Amygdala (tissue), 56 donors: ENCODE measurements around the gene PHF2.

Experiments used
- DNase-seq, 56 donors: peaks; one replicate each; lab custom pipeline; 2025; lab: John Stamatoyannopoulos, UW

PHF2 gene

DNA sequence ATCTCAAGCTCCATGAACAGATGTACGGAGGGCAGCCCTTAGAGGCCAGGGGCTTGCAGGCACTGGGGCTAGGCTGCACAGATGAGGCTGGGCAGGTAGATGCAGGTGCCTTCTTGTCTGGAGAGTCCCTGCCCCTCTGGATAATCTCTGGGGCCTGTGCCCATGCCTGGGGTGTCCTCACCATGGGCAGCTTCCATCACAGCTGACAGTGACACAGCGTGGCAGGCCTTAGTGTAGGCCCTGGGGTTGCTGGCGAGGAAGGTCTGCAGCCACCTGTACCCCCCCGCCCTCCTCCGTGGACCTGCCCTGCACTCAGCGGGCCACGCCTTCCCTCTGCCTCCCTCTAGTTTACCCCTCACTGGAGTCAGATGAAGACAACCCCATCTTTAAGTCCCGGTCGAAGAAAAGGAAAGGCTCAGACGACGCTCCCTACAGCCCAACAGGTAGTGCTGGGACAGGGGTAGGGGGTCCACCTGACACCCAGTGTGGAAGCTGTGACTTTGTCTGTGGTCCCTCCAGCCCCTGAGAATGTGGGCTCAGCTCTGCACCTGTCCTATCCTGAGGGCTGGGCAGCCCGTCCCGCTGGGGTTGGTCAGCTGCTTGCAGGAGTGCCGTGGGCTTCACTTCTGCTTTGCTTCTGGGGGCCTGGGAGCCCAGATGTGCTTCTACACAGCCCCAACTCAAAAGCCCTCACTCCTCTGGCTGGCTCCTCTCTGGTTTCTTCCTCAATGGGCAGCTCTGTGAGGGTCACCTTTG is 98.4 kb downstream of the PHF2 start:
- no peak for DNase-seq

DNA sequence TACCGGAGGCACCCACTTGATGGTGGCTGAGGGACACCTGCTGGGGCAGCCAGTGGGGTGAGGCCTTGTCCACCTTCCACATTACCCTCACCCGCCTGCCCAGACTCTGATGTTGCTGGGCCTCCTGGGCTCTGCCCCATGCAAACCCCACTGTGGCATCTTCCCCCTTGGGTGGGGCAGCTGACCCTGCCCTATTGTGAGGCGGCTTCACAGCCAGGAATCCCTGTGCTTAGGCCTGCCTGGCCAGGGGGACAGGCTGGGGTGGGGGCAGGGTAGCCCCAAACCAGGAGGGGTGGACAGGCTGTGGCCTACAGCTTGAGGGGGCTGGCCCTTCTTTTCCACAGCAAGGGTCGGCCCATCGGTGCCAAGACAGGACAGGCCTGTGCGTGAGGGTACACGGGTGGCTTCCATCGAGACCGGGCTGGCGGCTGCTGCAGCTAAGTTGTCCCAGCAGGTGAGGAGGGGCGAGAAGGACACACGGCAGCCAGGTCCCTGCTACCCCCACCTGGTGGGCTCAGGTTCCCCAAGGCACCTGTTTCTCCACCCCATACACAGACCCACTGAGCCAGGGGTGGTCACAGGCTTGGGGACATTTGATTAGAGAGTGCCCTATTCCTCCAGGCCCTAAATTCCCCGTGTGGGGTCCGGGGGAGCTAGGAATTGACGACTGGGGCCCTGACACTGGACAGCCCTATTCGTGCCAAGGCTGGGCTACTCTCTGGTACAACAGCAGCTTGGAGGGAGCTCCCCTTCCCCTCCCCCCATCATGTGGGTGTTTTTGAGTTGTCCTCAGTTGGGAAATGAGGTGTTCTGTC is 99.2 kb downstream of the PHF2 start:
- no peak for DNase-seq

DNA sequence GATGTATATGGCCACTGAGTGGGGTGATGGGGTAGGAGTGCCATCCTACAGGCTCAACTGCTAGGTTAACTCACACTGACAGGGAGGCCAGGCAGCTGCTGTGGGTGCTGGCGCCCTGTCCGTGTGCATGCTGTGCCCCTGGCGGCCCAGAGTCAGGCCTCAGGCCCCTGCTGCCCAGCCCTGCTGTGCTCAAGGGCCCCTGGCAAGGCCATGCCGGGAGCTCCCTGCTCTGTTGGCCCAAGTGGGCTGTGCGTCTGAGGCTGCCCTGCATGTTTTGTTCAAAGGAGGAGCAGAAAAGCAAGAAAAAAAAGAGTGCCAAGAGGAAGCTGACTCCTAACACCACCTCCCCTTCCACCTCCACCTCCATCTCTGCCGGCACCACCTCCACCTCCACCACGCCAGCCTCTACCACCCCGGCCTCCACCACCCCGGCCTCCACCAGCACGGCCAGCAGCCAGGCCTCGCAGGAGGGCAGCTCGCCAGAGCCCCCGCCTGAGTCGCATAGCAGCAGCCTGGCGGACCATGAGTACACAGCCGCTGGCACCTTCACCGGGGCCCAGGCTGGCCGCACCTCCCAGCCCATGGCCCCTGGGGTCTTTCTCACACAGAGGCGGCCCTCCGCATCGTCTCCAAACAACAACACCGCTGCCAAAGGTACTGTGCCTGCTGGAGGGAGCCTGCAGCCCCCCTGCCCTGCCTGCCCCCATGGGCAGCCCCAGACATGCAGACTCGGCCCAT is 100.1 kb downstream of the PHF2 start:
- DNase-seq, result no peak

DNA sequence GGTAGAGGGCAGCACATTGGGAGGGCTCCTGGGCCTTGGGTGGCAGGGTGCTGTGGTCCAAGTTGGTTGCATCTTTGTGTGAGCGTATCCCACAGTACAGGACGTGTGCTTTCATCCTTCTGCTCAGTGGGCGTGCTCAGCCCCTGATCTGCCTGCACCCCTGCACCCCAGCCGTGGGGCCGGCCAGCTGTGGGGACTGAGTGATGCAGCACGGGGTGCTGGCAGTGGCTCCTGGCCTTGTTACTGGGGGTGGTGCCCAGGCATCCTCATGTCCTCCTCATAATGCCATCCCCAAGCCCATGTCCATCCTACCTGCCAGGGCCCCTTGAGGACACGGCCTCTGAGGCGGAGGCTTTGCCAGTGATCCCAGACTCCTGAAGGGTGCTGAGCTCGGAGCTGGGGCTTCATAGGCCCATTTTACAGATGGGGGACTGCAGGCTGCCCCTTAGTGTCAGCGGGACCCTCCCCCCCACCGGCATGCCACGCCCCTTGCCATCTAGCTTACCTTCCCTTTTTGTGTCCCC is 100.7 kb downstream of the PHF2 start:
- no peak for DNase-seq

DNA sequence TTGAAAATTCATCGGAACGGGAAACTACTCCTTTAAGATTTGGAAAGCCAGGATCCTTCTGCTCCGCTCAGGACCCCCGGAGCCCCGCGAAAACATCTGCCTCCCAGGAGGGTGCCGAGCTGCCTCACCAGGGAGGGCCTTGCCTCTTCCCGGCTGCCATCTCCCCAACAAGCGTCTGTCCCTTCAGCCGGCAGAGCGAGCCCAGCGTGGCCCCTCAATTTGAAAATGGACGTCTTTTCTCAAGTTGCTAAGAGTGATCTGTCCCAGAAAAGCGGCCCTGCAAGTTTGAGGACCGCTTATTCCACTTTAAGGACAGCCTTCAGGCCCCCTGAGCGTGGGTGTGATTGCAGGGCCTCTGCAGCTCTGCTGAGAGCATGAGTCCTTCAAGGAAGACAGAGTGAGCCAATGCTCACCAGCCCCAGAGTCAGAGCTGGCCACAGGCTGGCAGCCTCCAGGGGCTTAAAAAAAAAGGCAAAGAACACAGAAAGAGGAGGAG is 101.3 kb downstream of the PHF2 start:
- DNase-seq, result no peak

DNA sequence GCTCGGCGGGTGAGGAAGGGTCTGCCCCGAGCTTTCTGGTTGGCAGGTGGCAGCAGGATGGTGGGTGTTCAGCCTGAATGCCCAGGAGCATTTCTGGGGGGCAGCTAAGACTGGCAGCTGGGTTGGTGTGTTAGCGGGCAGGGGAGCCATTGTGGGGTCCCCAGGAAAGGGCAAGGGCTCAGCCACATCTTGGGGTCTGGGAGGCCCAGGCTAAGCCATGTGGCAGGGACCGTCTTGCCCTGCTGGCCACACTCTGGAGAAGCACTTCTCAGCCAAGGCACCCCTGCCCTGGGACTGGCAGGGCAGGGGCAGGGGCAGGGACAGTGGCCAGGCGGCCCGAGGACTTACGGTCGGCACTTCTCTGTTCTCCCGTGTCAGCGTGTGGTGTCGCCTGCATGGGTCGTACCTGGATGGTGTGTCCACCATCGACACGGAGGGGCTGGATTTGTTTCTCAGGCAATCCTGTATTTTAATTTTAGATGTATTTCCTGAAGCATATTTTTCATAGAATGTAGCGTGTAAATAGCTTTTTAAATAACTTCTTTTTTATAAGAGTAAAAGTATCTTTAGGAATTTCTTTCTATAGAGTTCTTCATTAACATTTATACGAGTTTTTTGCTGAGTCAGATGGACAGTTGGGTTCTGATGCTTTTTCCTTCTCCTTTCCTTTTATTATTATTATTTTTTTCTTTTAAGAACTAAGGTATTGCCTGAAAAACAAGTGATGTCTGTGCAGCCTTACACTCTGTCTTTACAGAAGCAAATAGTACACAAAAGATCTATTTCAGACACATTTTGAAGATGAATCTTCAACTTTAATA is 102.0 kb downstream of the PHF2 start:
- no peak for DNase-seq

DNA sequence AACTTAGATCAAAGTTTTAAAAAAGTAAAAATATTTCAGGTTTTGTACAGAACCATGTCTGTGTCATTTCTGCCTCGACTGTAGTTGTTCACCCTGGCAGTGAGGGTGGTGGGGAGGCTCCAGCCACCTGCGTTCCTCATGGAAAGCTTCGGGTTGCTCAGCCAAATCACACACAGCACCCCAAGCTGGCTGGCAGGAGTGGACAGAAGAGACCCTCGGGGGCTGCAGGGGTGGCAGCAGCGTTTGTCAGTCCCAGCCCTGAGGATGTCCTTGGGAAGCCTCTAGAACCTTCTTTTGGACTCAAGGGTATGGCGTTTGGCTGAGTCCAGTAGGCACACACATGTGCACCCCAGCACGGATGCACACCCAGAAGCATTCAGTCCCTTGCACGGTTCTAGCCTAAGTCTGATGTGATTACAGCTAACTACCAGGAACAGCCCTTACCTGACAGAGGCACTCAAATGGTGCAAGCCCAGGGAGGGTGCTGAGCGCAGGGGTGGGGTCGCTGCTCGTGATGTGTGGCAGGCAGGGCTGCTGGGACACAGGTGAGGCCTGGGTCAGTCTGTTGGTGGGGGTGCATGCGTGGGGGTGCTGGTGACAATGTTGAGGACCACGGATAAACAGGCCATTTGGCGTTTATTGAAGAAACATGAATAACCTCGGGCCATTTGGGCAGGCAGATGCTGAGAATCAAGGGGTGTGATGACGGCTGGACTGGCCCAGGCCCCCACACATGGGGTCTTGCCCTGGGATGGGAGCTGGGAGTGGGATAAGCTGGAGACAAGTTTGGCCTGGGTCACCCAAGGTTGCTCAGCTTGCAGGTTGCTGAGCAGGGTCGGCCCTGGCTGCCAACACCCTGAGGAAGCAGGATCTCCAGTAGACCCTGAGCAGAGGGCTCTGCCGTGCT is 103.4 kb downstream of the PHF2 start:
- no peak for DNase-seq

DNA sequence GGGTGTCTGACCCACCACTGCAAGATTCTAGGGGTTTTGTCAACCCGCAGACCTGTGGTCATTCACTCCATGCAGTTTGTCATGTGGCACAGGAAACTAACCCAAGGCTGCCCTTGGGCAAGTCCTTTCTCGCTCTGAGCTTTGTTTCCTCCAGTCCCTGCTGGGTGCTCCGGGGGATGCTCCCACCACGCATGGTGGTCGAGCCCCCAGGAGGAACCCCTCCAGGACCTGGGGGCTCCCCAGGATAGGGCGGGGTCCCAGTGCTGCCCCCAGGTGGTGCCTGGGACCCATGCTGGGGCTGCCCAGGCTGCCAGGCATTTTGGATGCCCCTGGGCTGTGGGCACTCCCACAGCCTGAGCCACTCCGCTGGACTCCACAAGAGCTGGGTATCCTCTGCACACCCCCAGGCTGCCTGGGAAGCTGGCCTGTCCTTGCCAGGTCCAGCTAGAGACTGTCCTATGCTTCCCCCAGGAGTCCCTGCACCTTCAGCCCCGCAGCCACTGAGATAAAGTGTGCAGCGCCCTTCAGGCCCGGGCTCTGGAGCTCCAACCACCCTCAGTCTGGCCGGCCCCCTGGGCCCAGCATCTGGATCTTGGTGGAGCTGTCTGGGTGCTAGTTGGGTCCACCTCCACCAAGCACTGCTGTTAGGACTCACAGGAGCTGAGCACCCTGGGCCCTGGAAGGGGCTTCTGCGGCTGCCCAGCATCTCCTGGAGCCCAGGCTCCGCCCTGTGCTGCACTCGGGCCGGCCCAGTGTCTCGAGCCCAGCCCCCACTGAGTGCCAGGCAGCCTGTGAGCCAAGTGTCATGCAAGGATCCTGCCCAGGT is 104.3 kb downstream of the PHF2 start:
- DNase-seq, result no peak

DNA sequence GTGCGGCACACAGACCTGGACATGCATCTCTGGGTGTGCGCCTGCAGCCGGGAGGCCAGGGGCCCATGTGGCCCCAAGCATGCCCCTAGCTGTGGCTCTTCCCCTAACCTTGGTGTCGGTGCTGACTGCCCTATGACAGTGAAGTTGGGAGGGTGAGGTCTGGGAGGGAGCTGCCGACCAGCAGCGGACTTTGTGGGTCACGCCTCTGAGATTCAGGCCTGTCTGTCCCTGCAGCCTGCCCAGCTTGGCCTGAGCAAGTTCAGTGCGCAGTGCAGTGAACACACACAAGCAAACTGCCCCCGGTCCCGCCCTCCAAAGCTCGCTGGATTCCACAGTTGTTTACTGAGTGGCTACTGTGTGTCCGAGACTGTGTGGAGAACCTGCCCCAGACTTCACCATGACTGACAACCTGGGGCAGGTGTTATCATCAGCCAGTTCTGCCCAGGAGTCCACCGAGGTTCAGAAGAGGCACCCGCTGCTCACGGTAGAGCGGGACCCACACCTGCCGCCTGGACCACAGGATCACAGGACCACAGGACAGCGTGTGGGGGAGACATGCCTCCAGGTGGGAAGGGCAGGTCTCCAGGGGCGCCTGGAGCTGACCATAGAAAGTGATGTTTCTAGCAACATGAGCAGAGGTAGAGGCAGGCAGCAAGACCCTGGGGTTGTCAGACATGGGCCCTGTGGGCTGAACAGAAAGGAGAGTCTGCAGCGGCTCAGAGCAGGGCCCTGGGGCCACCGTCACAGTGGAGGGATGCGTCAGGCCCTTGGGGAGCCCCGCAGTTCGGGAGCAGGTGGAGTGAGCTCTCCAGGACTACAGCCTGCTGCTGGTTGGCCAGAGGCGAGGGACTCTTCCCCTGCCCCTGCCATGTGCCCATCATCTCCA is 105.1 kb downstream of the PHF2 start:
- no peak for DNase-seq

DNA sequence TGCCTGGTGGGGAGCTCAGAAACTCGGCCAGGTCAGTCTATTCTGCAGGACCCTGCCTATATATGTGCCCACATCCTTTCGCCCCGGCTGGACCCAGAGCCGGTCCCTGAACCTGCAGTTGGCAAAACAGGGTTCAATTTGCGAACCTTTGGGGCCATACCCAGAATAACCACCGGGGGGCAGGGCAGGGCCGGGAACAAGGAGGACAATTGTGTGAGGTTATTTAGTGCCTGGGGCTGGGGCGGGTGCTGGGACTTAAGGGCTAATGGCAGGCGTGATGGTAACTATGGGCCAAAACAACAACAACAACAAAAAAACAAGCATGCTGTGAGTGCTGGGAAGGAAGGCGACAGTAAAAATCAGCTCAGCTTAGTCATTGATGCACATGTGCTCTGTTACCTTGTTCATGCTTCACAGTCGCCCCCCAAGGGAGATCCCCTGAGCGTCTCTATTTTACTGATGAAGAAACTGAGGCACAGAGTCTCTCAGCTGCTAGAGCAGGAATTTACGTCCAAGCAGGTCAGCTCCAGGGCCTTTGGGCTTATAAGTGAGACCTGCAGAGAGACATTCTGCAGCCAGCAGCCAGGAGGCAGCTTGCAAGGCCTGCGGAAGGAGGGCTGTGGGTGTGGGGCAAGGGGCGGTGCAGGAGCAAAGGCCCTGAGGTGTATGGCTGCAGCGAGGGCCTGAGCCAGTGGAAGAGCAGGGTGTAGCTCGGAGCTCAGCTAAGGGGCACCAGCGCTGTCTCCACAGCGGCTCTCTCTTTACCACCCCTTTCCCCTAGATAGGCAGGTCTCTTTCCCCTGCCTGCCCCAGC is 106.0 kb downstream of the PHF2 start:
- peak in 24 of 56 donors; percentile 6 to 62 (median 22) for DNase-seq

DNA sequence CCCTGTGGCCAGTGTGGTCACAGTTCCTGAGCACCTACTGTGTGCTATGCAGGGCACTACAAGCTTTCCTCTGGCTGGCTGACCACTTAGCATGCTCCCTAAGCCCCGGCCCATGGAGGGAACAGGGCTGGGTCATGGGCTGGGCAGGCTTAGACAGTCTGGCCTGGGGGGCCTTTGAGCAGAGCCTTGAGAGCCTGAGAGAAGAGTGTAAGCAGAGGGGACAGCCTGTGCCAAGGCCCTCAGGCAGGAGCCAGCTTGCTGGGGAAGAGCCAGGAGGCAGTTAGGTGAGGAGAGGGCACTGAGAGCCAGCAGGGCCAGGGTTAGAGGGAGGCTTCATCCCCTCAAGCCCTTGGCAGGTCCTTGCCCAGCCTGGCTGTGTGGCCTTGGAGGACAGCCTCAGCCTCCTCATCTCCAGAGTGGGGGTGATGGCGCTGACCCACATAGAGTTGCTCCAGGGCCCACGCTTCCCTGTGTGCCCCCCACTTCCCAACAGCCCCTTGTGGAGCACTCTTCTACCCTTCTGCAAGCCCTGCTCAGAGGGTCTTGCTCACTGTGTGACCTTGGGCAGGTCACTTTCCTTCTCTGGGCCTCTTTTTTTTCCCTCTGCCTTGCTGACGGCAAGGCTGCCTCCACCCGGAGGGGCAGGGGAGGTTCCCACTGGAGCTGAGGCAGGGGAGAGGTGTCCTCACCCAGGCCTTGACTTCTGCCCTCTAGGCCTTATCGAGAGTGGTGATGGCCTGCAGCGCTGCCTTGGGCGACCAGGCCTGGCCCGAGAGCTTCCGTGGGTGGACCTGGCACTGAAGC is 107.1 kb downstream of the PHF2 start:
- DNase-seq, result no peak

DNA sequence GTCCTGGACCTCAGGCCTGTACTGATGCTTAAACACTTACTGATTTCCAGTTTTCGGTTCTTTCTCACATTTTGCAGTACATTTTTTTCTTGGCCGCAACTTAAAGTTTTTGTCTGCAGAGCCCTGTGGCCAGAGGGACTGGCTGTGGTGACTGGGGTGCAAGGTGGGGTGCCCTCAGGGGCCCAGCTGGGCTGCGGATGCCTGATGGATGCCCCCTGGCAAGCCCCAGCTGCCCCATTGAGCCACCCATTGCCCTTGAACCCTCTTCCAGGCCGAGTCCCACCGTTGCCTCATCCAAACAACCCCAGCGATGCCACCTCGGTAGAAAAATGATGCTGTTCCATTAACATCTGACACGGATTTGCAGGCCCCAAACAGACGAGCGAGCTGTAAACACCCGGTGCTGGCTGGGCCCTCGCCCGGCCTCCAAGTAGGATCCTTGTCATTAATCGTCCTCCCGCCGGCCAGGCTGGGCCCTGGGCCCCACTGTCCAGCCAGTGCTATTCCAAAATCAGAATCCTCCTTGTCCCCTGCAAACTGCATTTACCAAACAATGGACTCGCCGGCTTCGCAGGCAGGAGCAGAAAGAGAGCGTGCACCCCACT is 107.9 kb downstream of the PHF2 start:
- no peak for DNase-seq

DNA sequence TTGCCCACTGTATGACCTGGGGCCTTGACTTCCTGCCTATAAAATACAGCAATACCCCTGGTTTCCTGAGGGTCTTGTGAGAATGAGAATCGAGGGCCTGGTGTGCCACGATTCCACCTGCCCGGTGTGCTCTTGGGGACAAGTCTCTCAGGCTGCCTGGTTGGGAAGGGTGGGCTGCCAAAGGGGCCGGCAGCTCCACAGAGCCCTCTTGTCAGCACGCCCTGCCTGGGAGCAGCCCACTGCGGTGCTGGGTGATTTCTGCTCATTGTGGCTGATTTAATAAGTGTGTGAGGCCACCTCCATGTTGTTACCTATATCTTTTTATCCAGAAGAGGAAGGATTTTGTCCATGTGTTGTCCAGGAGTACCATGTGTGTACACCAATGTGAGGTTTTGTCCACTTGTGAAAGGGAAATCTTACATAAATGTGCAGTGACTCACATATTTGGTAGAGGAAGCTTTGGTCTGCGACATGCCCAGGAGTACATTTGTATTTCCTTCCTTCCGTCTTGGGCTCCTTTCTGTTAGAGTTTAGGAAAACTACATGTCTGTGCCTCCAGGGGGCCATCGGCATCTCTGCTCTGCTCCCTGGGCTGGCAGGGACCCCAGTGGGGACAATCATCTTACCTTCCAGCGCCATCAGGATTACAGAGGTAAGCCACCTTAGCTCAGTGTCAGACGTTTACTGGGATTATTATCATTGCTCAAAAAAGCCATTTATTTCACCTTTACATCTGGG is 108.6 kb downstream of the PHF2 start:
- no peak for DNase-seq
